SK-N-SH (cell line): ENCODE results near the gene SRRM4. TPM values are rescaled to one million over a fixed set of nuclear protein-coding genes. Genes with fewer than 3 reads are reported as not detected.

Source experiments
- CTCF ChIA-PET: fragments of 300-600, 350-600 bp; formaldehyde crosslinking; extraction: SDS; loops from one replicate; lab custom pipeline; 2021; lab: Yijun Ruan, JAX
- POLR2A ChIA-PET: fragments of 350-600 bp; sonication (Branson Sonifier 250); formaldehyde crosslinking; extraction: SDS; loops from one replicate; lab custom pipeline; 2020; ENCODE audit warnings: antibody characterized with exemption, inconsistent platforms; lab: Yijun Ruan, JAX
- DNase-seq: peaks from one replicate; pipeline ENCODE4 v3.0.0; 2012
- H2AFZ ChIP-seq: fragments of 200-600 bp; sonication (generic); 2 replicates; pipeline ENCODE4 v1.8.1; 2016; ENCODE audit warnings: antibody characterized with exemption, mild to moderate bottlenecking, low read depth
- H3F3A ChIP-seq: fragments of 200-600 bp; sonication (generic); replicated peaks from 2 replicates; pipeline ENCODE3; 2016; ENCODE audit warnings: antibody characterized with exemption, mild to moderate bottlenecking; ENCODE audit not compliant: insufficient read depth
- H3K27ac ChIP-seq, 2 experiments: fragments of 200-500 bp in 1 of 2; fragments of 200-600 bp in 1 of 2; sonication (Bioruptor generic) in 1 of 2; sonication (generic), shearing (Covaris generic) in 1 of 2; 2 replicates each; pipeline versions ENCODE4 v1.5.1 to v1.6.1; 2014 to 2016; ENCODE audit warnings: low read depth in 2 of 2, inconsistent platforms in 1 of 2, low read length in 1 of 2, mild to moderate bottlenecking in 1 of 2, mixed read lengths in 1 of 2
- H3K27me3 ChIP-seq: fragments of 200-600 bp; sonication (generic), shearing (Covaris generic); 2 replicates; pipeline ENCODE4 v1.6.1; 2016; ENCODE audit warnings: mixed run types; ENCODE audit not compliant: insufficient read depth
- H3K36me3 ChIP-seq, 2 experiments: fragments of 200-500 bp in 1 of 2; fragments of 200-600 bp in 1 of 2; sonication (Bioruptor generic) in 1 of 2; sonication (generic) in 1 of 2; replicated peaks in 1 of 2; 2 replicates each; pipeline versions ENCODE3 to v1.5.1; 2014 to 2016; ENCODE audit warnings: low read length in 1 of 2, mild to moderate bottlenecking in 1 of 2; ENCODE audit not compliant: insufficient read depth in 2 of 2, control insufficient read depth in 1 of 2
- H3K4me1 ChIP-seq, 2 experiments: fragments of 200-500 bp in 1 of 2; fragments of 200-600 bp in 1 of 2; sonication (Bioruptor generic) in 1 of 2; sonication (generic), shearing (Covaris generic) in 1 of 2; 2 replicates each; pipeline versions ENCODE4 v1.5.1 to v1.6.1; 2014 to 2016; ENCODE audit warnings: low read depth in 1 of 2, low read length in 1 of 2, mixed run types in 1 of 2; ENCODE audit not compliant: insufficient read depth in 2 of 2, control insufficient read depth in 1 of 2
- H3K4me2 ChIP-seq: fragments of 200-600 bp; sonication (generic), shearing (Covaris generic); 2 replicates; pipeline ENCODE4 v1.6.1; 2017; ENCODE audit warnings: mixed run types
- H3K4me3 ChIP-seq, 2 experiments: fragments of 200-500 bp in 1 of 2; fragments of 200-600 bp in 1 of 2; sonication (Bioruptor generic) in 1 of 2; sonication (generic), shearing (Covaris generic) in 1 of 2; 2 replicates each; pipeline versions ENCODE4 v1.5.1 to v1.8.1; 2014 to 2016; ENCODE audit warnings: low read depth in 2 of 2, inconsistent platforms in 1 of 2, low read length in 1 of 2, mild to moderate bottlenecking in 1 of 2, mixed read lengths in 1 of 2, moderate library complexity in 1 of 2
- H3K79me2 ChIP-seq: fragments of 200-600 bp; sonication (generic); 2 replicates; pipeline ENCODE4 v1.8.1; 2017; ENCODE audit warnings: mild to moderate bottlenecking; ENCODE audit not compliant: insufficient read depth
- H3K9ac ChIP-seq: fragments of 200-600 bp; sonication (generic); 2 replicates; pipeline ENCODE4 v1.6.1; 2017; ENCODE audit warnings: mixed run types
- H3K9me2 ChIP-seq: fragments of 200-600 bp; sonication (generic); 2 replicates; pipeline ENCODE4 v1.6.1; 2017; ENCODE audit warnings: mixed run types
- H3K9me3 ChIP-seq: fragments of 200-600 bp; sonication (generic); 2 replicates; pipeline ENCODE4 v1.6.1; 2017; ENCODE audit warnings: mixed run types, mild to moderate bottlenecking, moderate library complexity
- H4K20me1 ChIP-seq: fragments of 200-600 bp; sonication (generic); 2 replicates; pipeline ENCODE4 v1.6.1; 2017; ENCODE audit warnings: mild to moderate bottlenecking, mixed run types; ENCODE audit not compliant: insufficient read depth
- CHD2 ChIP-seq: fragments of 150-350 bp; IDR thresholded peaks from 2 replicates; pipeline ENCODE4 v1.6.1; 2018; ENCODE audit warnings: low read length; ENCODE audit not compliant: partially characterized antibody
- ELF1 ChIP-seq: IDR thresholded peaks from 2 replicates; pipeline ENCODE4 v1.4.0; 2012
- EP300 ChIP-seq, 2 experiments: IDR thresholded peaks; 2 replicates each; pipeline versions ENCODE4 v1.4.0 to v1.6.1; 2012; ENCODE audit warnings: borderline replicate concordance in 1 of 2, low read depth in 1 of 2, low read length in 1 of 2
- EZH2phosphoT487 ChIP-seq: fragments of 200-600 bp; sonication (generic); IDR thresholded peaks from 2 replicates; pipeline ENCODE4 v1.6.1; 2017; ENCODE audit warnings: low read depth, mixed run types, mild to moderate bottlenecking, antibody characterized with exemption, moderate library complexity, borderline replicate concordance
- FOXJ3 ChIP-seq: sonication (generic); formaldehyde crosslinking; IDR thresholded peaks from 2 replicates; pipeline ENCODE4 v1.5.1; 2020; ENCODE audit warnings: mild to moderate bottlenecking, missing genetic modification reagents
- GATA2 ChIP-seq: sonication (generic); formaldehyde crosslinking; IDR thresholded peaks from 2 replicates; pipeline ENCODE4 v1.5.0; 2020; ENCODE audit warnings: mild to moderate bottlenecking, missing genetic modification reagents
- IRF3 ChIP-seq: fragments of 150-350 bp; IDR thresholded peaks from 2 replicates; pipeline ENCODE4 v1.6.1; 2016; ENCODE audit warnings: mild to moderate bottlenecking, low read depth, low read length
- MXI1 ChIP-seq: IDR thresholded peaks from 2 replicates; pipeline ENCODE4 v1.6.1; 2012; ENCODE audit warnings: mild to moderate bottlenecking, low read depth, low read length, improper control_type of control experiment
- NRF1 ChIP-seq: IDR thresholded peaks from 2 replicates; pipeline ENCODE4 v1.6.1; 2012; ENCODE audit warnings: low read depth, mild to moderate bottlenecking, low read length
- RCOR1 ChIP-seq: fragments of 150-350 bp; IDR thresholded peaks from 2 replicates; pipeline ENCODE4 v1.6.1; 2017; ENCODE audit warnings: antibody characterized with exemption, low read length
- SIN3A ChIP-seq: IDR thresholded peaks from 2 replicates; pipeline ENCODE4 v1.6.1; 2012; ENCODE audit warnings: low read depth, mild to moderate bottlenecking, low read length, moderate library complexity, borderline replicate concordance
- SMC3 ChIP-seq: IDR thresholded peaks from 2 replicates; pipeline ENCODE4 v1.6.1; 2012; ENCODE audit warnings: low read depth, low read length, improper control_type of control experiment
- TAF1 ChIP-seq: IDR thresholded peaks from 2 replicates; pipeline ENCODE4 v1.6.1; 2012; ENCODE audit warnings: low read depth, mild to moderate bottlenecking, low read length, moderate library complexity, borderline replicate concordance
- TCF12 ChIP-seq: IDR thresholded peaks from 2 replicates; pipeline ENCODE4 v1.4.0; 2012
- TEAD4 ChIP-seq: IDR thresholded peaks from 2 replicates; pipeline ENCODE4 v1.4.0; 2012; ENCODE audit warnings: mild to moderate bottlenecking, borderline replicate concordance; ENCODE audit not compliant: insufficient read depth
- USF2 ChIP-seq: fragments of 150-350 bp; IDR thresholded peaks from 2 replicates; pipeline ENCODE4 v1.6.1; 2017; ENCODE audit warnings: antibody characterized with exemption, low read length, low read depth, borderline replicate concordance
- YY1 ChIP-seq: IDR thresholded peaks from 2 replicates; pipeline ENCODE4 v1.4.0; 2012; ENCODE audit warnings: low read depth, mild to moderate bottlenecking
- WGBS: methylation state at CpG from one replicate; pipeline ENCODE4 v1.1.6; 2017; ENCODE audit warnings: low lambda C conversion rate; 5-methylcytosine and 5-hydroxymethylcytosine counted together
- polyA plus RNA-seq, 3 experiments: library from polyadenylated mRNA; depleted of rRNA; stranded (reverse); fragments of >200 nt; gene quantifications; 2 replicates each; pipeline ENCODE4 v1.2.3, GENCODE V29; 2012
- TF ChIP-seq, protein P1 (sequence below): IDR thresholded peaks from 2 replicates; pipeline ENCODE4; 2012

Gene SRRM4
- polyA plus RNA-seq, 1 of the 3 experiments (the other 2 are of a cell fraction): 0.03 TPM

GRCh38 chr12:118981285-118982211 is at the start of gene SRRM4 (continued):
- TF ChIP-seq IRF3 (no peak), RCOR1 (no peak), TEAD4 (no peak), SIN3A (no peak), ELF1 (no peak), USF2 (no peak), MXI1 (peak; percentile 84; the same call in 1 of the 2 replicates), EZH2phosphoT487 (no peak), EP300 (IDR thresholded peaks at IDR 0.05; ENCODE audit: borderline replicate concordance in 1 of 2, low read depth in 1 of 2, low read length in 1 of 2) (peak in 1 of 2 experiments; percentile 29; a peak in 1 of 4 replicates), FOXJ3 (CRISPR knock-in tag) (no peak)

- no peak overlapping the region for H3K4me3 ChIP-seq
- POLR2A ChIA-PET: no interaction called here
- no peaks in the 10 kb centered on the region for H3F3A ChIP-seq
- no peaks in the 10 kb centered on the region for H3K36me3 ChIP-seq
- H3K27me3 ChIP-seq: no peaks in the 10 kb centered on the region
- no peak overlapping the region for H2AFZ ChIP-seq
- no peak overlapping the region for H3K9ac ChIP-seq
- H4K20me1 ChIP-seq: no peaks in the 10 kb centered on the region
- TF ChIP-seq GATA2 (CRISPR knock-in tag) (no peak), EP300 (IDR thresholded peaks at IDR 0.05; ENCODE audit: borderline replicate concordance in 1 of 2, low read depth in 1 of 2, low read length in 1 of 2) (no peak), NRF1 (no peak), TCF12 (no peak), YY1 (no peak), ELF1 (no peak), SMC3 (no peak), CHD2 (no peak), TAF1 (no peak)
- TF ChIP-seq, protein P1, sequence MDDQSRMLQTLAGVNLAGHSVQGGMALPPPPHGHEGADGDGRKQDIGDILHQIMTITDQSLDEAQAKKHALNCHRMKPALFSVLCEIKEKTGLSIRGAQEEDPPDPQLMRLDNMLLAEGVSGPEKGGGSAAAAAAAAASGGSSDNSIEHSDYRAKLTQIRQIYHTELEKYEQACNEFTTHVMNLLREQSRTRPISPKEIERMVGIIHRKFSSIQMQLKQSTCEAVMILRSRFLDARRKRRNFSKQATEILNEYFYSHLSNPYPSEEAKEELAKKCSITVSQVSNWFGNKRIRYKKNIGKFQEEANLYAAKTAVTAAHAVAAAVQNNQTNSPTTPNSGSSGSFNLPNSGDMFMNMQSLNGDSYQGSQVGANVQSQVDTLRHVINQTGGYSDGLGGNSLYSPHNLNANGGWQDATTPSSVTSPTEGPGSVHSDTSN: no peak
- no peaks in the 10 kb centered on the region for H3K79me2 ChIP-seq
- no peak overlapping the region for H3K27ac ChIP-seq
- CTCF ChIA-PET: interaction anchor here (1.6 kb wide), 1 partner anchor 33 kb away, joined by 3 read pairs; no protein-coding TSS in a partner anchor
- DNase-seq: no peak
- no peaks in the 10 kb centered on the region for H3K4me1 ChIP-seq
- 11% methylated on average over 9 of the region's 10 CpGs for WGBS
- no peaks in the 10 kb centered on the region for H3K9me2 ChIP-seq
- H3K4me2 ChIP-seq: no peak overlapping the region
- H3K9me3 ChIP-seq: no peaks in the 10 kb centered on the region
Measured at GRCh38 chr12:118946256-118946655, 35.1 kb upstream of the SRRM4 start.
